Stimulated activated CD8-positive, alpha-beta memory T cell treated with anti-CD3 and anti-CD28 coated beads, Interleukin-2, amount 100 ng/mL, for 48 hours (primary cell): Measurements from ENCODE around the gene TBC1D22A.

ENCODE experiments used
- DNase-seq, 2 donors: peaks; one replicate each; pipeline ENCODE4 v3.0.0-alpha.2; 2020; ENCODE audit warnings: low read depth in 2 of 2

Gene TBC1D22A

GRCh38 chr22:47122441-47123000, 360.1 kb downstream of the TBC1D22A start:
- DNase-seq, result no peak

- no peak for DNase-seq
Observed at GRCh38 chr22:47123006-47123826, 360.8 kb downstream of the TBC1D22A start.

- no peak for DNase-seq
Observed at GRCh38 chr22:47123827-47124442, 361.5 kb downstream of the TBC1D22A start.

GRCh38 chr22:47124451-47124881, 362.0 kb downstream of the TBC1D22A start:
- no peak for DNase-seq

- DNase-seq, result no peak
Observed at GRCh38 chr22:47124961-47125360, 362.5 kb downstream of the TBC1D22A start.

GRCh38 chr22:47125603-47126002, 363.2 kb downstream of the TBC1D22A start:
- no peak for DNase-seq

- DNase-seq, result no peak
Observed at GRCh38 chr22:47126344-47126811, 363.9 kb downstream of the TBC1D22A start.

- no peak for DNase-seq
Observed at GRCh38 chr22:47127441-47127871, 365.0 kb downstream of the TBC1D22A start.

GRCh38 chr22:47128216-47128615, 365.8 kb downstream of the TBC1D22A start:
- no peak for DNase-seq

- no peak for DNase-seq
Observed at GRCh38 chr22:47128622-47129215, 366.3 kb downstream of the TBC1D22A start.

- DNase-seq, result no peak
Observed at GRCh38 chr22:47129902-47130635, 367.6 kb downstream of the TBC1D22A start.

- DNase-seq, result no peak
Observed at GRCh38 chr22:47130883-47131631, 368.6 kb downstream of the TBC1D22A start.

- no peak for DNase-seq
Observed at GRCh38 chr22:47131632-47132427, 369.4 kb downstream of the TBC1D22A start.

- no peak for DNase-seq
Observed at GRCh38 chr22:47132428-47132825, 370.0 kb downstream of the TBC1D22A start.

GRCh38 chr22:47133061-47133969, 370.9 kb downstream of the TBC1D22A start:
- DNase-seq, result no peak

GRCh38 chr22:47134222-47134621, 371.8 kb downstream of the TBC1D22A start:
- no peak for DNase-seq

- no peak for DNase-seq
Observed at GRCh38 chr22:47135338-47135737, 372.9 kb downstream of the TBC1D22A start.

GRCh38 chr22:47136050-47136449, 373.6 kb downstream of the TBC1D22A start:
- DNase-seq, result no peak

GRCh38 chr22:47136671-47137070, 374.2 kb downstream of the TBC1D22A start:
- no peak for DNase-seq
